Activated naive CD8-positive, alpha-beta T cell (primary cell): ENCODE measurements around the gene ACTL7B.
"Not testable (repeated sequence)": the region's sequence is repeated elsewhere in the genome, so short reads cannot be mapped to it uniquely, and the experiment has no call there.

Experiments used
- H3K27ac Mint-ChIP-seq: one replicate; pipeline ENCODE4 v1.8.0; 2021; ENCODE audit warnings: mixed read lengths
- H3K27me3 Mint-ChIP-seq: one replicate; pipeline ENCODE4 v1.8.0; 2021; ENCODE audit warnings: mixed read lengths
- H3K36me3 Mint-ChIP-seq: one replicate; pipeline ENCODE4 v1.8.0; 2021; ENCODE audit warnings: mixed read lengths
- H3K4me1 Mint-ChIP-seq: one replicate; pipeline ENCODE4 v1.8.0; 2021; ENCODE audit warnings: low read depth, mixed read lengths
- H3K4me3 Mint-ChIP-seq: one replicate; pipeline ENCODE4 v1.8.0; 2021; ENCODE audit warnings: mild to moderate bottlenecking, mixed read lengths
- H3K9me3 Mint-ChIP-seq: one replicate; pipeline ENCODE4 v1.8.0; 2021; ENCODE audit warnings: low read depth, mixed read lengths

Gene ACTL7B

DNA sequence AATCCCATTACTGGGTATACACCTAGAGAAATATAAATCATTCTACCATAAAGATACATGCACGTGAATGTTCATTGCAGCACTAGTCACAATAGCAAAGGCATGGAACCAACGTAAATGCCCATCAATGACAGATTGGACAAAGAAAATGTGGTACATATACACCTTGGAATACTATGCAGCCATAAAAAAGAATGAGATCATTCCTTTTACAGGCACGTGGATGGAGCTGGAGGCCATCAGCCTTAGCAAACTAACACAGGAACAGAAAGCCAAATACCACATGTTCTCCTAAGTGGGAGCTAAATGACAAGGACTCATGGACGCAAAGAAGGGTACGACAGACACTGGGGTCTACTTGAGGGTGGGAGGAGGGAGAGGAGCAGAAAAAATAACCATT is 16.2 kb downstream of the ACTL7B start:
- not testable (repeated sequence) for H3K27ac Mint-ChIP-seq, H3K27me3 Mint-ChIP-seq, H3K36me3 Mint-ChIP-seq, H3K9me3 Mint-ChIP-seq, H3K4me3 Mint-ChIP-seq, H3K4me1 Mint-ChIP-seq

GRCh38 chr9:108838017-108838416 is 17.8 kb downstream of the ACTL7B start:
- H3K27ac Mint-ChIP-seq, result no peak overlapping the region
- peaks cover 1% of the 10 kb centered on the region for H3K27me3 Mint-ChIP-seq
- H3K4me3 Mint-ChIP-seq, result no peak overlapping the region
- H3K4me1 Mint-ChIP-seq, result peaks cover 6% of the 10 kb centered on the region
- no peaks in the 10 kb centered on the region for H3K9me3 Mint-ChIP-seq
- H3K36me3 Mint-ChIP-seq, result no peaks in the 10 kb centered on the region

DNA sequence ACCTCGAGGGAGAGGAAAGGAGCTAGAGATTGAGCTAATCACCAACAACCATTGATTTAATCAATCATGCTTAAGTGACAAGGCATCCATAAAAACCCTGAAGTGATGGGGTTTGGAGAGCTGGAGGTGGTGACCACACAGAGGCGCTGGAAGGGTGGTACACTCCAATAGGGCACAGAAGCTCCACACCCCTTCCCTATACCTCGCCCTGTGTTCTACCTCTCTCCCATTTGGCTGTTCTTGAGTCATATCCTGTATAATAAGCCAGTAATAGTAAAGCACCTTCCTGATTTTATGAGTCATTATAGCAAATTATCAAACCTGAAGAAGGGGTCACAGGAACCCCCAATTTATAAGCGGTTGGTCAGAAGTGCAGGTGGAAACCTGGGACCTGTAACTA is 18.3 kb downstream of the ACTL7B start:
- H3K36me3 Mint-ChIP-seq, result no peaks in the 10 kb centered on the region
- no peak overlapping the region for H3K4me3 Mint-ChIP-seq
- H3K9me3 Mint-ChIP-seq, result no peaks in the 10 kb centered on the region
- peaks cover 4% of the 10 kb centered on the region for H3K27me3 Mint-ChIP-seq
- no peak overlapping the region for H3K27ac Mint-ChIP-seq
- H3K4me1 Mint-ChIP-seq, result peaks cover 1% of the 10 kb centered on the region

- Mint-ChIP-seq H3K27ac (no peak overlapping the region), H3K27me3 (peaks cover 4% of the 10 kb centered on the region), H3K36me3 (no peaks in the 10 kb centered on the region), H3K9me3 (no peaks in the 10 kb centered on the region), H3K4me1 (no peaks in the 10 kb centered on the region), H3K4me3 (no peak overlapping the region)
These were observed 19.0 kb downstream of the ACTL7B start for GRCh38 chr9:108836781-108837180.

- Mint-ChIP-seq H3K4me3 (no peak overlapping the region), H3K9me3 (no peaks in the 10 kb centered on the region), H3K4me1 (no peaks in the 10 kb centered on the region), H3K27me3 (peaks cover 4% of the 10 kb centered on the region), H3K27ac (no peak overlapping the region), H3K36me3 (no peaks in the 10 kb centered on the region)
These were observed 19.5 kb downstream of the ACTL7B start for GRCh38 chr9:108836319-108836718.

DNA sequence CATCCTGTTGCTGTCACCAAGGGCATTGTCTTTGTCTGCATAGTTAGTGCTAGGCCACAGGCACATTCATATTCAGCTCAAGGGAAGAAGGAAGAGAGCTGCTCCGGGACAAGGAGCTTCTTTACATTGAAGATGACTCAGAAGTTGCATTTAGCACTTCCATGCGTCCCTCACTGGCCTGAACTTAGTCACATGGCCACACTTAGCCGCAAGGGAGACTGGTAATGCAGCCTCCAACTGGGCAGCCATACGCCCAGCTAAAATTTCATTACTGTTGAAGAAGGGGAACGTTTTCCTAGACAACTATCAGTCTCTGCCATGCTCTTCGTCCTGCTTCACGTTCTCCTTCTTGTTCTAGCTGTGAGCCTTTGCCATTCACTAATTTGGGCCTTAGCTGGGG is 20.0 kb downstream of the ACTL7B start:
- Mint-ChIP-seq H3K4me3 (no peak overlapping the region), H3K9me3 (no peaks in the 10 kb centered on the region), H3K36me3 (no peaks in the 10 kb centered on the region), H3K27ac (no peak overlapping the region), H3K27me3 (peaks cover 4% of the 10 kb centered on the region), H3K4me1 (no peaks in the 10 kb centered on the region)

- Mint-ChIP-seq H3K36me3 (no peaks in the 10 kb centered on the region), H3K27ac (no peak overlapping the region), H3K27me3 (peaks cover 5% of the 10 kb centered on the region), H3K9me3 (no peaks in the 10 kb centered on the region), H3K4me3 (no peak overlapping the region), H3K4me1 (no peaks in the 10 kb centered on the region)
These were observed 20.7 kb downstream of the ACTL7B start for GRCh38 chr9:108834959-108835665.

DNA sequence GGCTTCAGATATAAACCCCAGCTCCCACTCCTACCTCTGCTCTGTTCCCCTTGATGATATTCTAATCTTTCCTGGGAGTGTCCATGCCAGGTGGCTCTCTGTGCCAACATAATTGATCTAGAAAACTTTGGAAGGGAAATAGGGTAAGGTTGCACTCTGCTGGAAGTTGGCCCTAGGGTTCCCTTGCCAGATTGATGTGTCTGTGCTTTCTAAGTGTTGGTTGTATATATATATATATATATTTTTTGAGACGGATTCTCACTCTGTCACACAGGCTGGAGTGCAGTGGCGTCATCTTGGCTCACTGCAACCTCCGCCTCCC is 23.6 kb downstream of the ACTL7B start:
- H3K27me3 Mint-ChIP-seq, result peaks cover 5% of the 10 kb centered on the region
- no peaks in the 10 kb centered on the region for H3K9me3 Mint-ChIP-seq
- no peak overlapping the region for H3K27ac Mint-ChIP-seq
- no peak overlapping the region for H3K4me3 Mint-ChIP-seq
- no peaks in the 10 kb centered on the region for H3K4me1 Mint-ChIP-seq
- no peaks in the 10 kb centered on the region for H3K36me3 Mint-ChIP-seq

- Mint-ChIP-seq H3K9me3 (no peaks in the 10 kb centered on the region), H3K4me1 (no peaks in the 10 kb centered on the region), H3K4me3 (no peak overlapping the region), H3K27me3 (peaks cover 5% of the 10 kb centered on the region), H3K27ac (no peak overlapping the region), H3K36me3 (no peaks in the 10 kb centered on the region)
These were observed 24.1 kb downstream of the ACTL7B start for GRCh38 chr9:108831496-108832178.

- H3K4me3 Mint-ChIP-seq, result no peak overlapping the region
- peaks cover 9% of the 10 kb centered on the region for H3K27me3 Mint-ChIP-seq
- no peak overlapping the region for H3K27ac Mint-ChIP-seq
- no peaks in the 10 kb centered on the region for H3K9me3 Mint-ChIP-seq
- no peaks in the 10 kb centered on the region for H3K4me1 Mint-ChIP-seq
- no peaks in the 10 kb centered on the region for H3K36me3 Mint-ChIP-seq
These were observed 25.5 kb downstream of the ACTL7B start for GRCh38 chr9:108830272-108830671.

- Mint-ChIP-seq H3K4me3 (no peak overlapping the region), H3K27ac (no peak overlapping the region), H3K36me3 (no peaks in the 10 kb centered on the region), H3K27me3 (peaks cover 13% of the 10 kb centered on the region), H3K4me1 (no peaks in the 10 kb centered on the region), H3K9me3 (peaks cover 10% of the 10 kb centered on the region)
These were observed 32.0 kb downstream of the ACTL7B start for GRCh38 chr9:108823829-108824228.

- H3K27ac Mint-ChIP-seq, result no peak overlapping the region
- peaks cover 25% of the 10 kb centered on the region for H3K27me3 Mint-ChIP-seq
- H3K4me1 Mint-ChIP-seq, result peaks cover 1% of the 10 kb centered on the region
- peaks cover 5% of the 10 kb centered on the region for H3K9me3 Mint-ChIP-seq
- H3K36me3 Mint-ChIP-seq, result no peaks in the 10 kb centered on the region
- H3K4me3 Mint-ChIP-seq, result no peak overlapping the region
These were observed 39.7 kb downstream of the ACTL7B start for GRCh38 chr9:108816037-108816436.

- H3K4me1 Mint-ChIP-seq, result peaks cover 1% of the 10 kb centered on the region
- peaks cover 27% of the 10 kb centered on the region for H3K27me3 Mint-ChIP-seq
- H3K36me3 Mint-ChIP-seq, result no peaks in the 10 kb centered on the region
- H3K27ac Mint-ChIP-seq, result no peak overlapping the region
- no peak overlapping the region for H3K4me3 Mint-ChIP-seq
- peaks cover 5% of the 10 kb centered on the region for H3K9me3 Mint-ChIP-seq
These were observed 40.6 kb downstream of the ACTL7B start for GRCh38 chr9:108815156-108815555.

- H3K4me1 Mint-ChIP-seq, result peaks cover 1% of the 10 kb centered on the region
- no peak overlapping the region for H3K27ac Mint-ChIP-seq
- no peak overlapping the region for H3K4me3 Mint-ChIP-seq
- no peaks in the 10 kb centered on the region for H3K36me3 Mint-ChIP-seq
- H3K9me3 Mint-ChIP-seq, result peaks cover 5% of the 10 kb centered on the region
- H3K27me3 Mint-ChIP-seq, result peaks cover 23% of the 10 kb centered on the region
These were observed 41.7 kb downstream of the ACTL7B start for GRCh38 chr9:108813951-108814601.

- no peak overlapping the region for H3K4me3 Mint-ChIP-seq
- H3K27me3 Mint-ChIP-seq, result peaks cover 24% of the 10 kb centered on the region
- peaks cover 1% of the 10 kb centered on the region for H3K4me1 Mint-ChIP-seq
- no peak overlapping the region for H3K27ac Mint-ChIP-seq
- peaks cover 5% of the 10 kb centered on the region for H3K9me3 Mint-ChIP-seq
- no peaks in the 10 kb centered on the region for H3K36me3 Mint-ChIP-seq
These were observed 43.3 kb downstream of the ACTL7B start for GRCh38 chr9:108812396-108813025.
